Measurements from ENCODE around the gene ORM2. TPM values are rescaled to one million over a fixed set of nuclear protein-coding genes. Genes with fewer than 3 reads are reported as not detected.
A peak's percentile ranks its signal among the peaks of the same experiment; 100 is the strongest.

Gene ORM2
- total and polyA plus RNA-seq, 2 of the 8 experiments (the other 6 are each of a cell fraction or from before 2014, with no cell fraction given), result 1.3 TPM; not detected in 1

- TF ChIP-seq YY1 (IDR thresholded peaks at IDR 0.05; ENCODE audit: low read depth, low read length) (0 out of 2 replicates have a peak, but pooled peaks have one; percentile 5), EZH2 (IDR thresholded peaks at IDR 0.05; ENCODE audit: low read depth, low read length, severe bottlenecking) (no peak), POLR2A (IDR thresholded peaks at IDR 0.05; ENCODE audit: control extremely low read depth in 1 of 2, low read depth in 2 of 2, low read length in 2 of 2) (no peak), POLR2AphosphoS5 (IDR thresholded peaks at IDR 0.05; ENCODE audit: low read depth, low read length) (no peak), BRCA1 (IDR thresholded peaks at IDR 0.05; ENCODE audit: low read depth, low read length) (no peak), CTCF (IDR thresholded peaks at IDR 0.05; ENCODE audit: control extremely low read depth in 1 of 3, insufficient read depth in 1 of 3, low read depth in 1 of 3, low read length in 3 of 3) (no peak), RXRA (IDR thresholded peaks at IDR 0.05; ENCODE audit: insufficient read depth, low read depth, low read length) (no peak), CEBPB (IDR thresholded peaks at IDR 0.05; ENCODE audit: low read depth, low read length) (no peak), TCF12 (IDR thresholded peaks at IDR 0.05; ENCODE audit: low read depth, low read length) (0 out of 2 replicates have a peak, but pooled peaks have one; percentile 21), JUND (IDR thresholded peaks at IDR 0.05; ENCODE audit: low read length) (no peak), CHD2 (IDR thresholded peaks at IDR 0.05; ENCODE audit: low read length) (no peak), BACH1 (IDR thresholded peaks at IDR 0.05; ENCODE audit: low read length) (0 out of 2 replicates have a peak, but pooled peaks have one; percentile 26), CHD1 (IDR thresholded peaks at IDR 0.05; ENCODE audit: low read depth, low read length) (no peak), ASH2L (IDR thresholded peaks at IDR 0.05; ENCODE audit: low read length) (peak; percentile 38)
Observed at GRCh38 chr9:114288193-114289091, 41.2 kb upstream of the ORM2 start (continued).
